NT2/D1 (cell line): Measurements from ENCODE around the gene HERC4.

Source experiments
- YY1 ChIP-seq: IDR thresholded peaks from 2 replicates; pipeline ENCODE4 v1.6.1; 2011; ENCODE audit not compliant: insufficient read length, insufficient read depth
- ZNF274 ChIP-seq: IDR thresholded peaks from 2 replicates; pipeline ENCODE4 v1.6.1; 2011; ENCODE audit warnings: mild to moderate bottlenecking, low read depth, low read length

DNA sequence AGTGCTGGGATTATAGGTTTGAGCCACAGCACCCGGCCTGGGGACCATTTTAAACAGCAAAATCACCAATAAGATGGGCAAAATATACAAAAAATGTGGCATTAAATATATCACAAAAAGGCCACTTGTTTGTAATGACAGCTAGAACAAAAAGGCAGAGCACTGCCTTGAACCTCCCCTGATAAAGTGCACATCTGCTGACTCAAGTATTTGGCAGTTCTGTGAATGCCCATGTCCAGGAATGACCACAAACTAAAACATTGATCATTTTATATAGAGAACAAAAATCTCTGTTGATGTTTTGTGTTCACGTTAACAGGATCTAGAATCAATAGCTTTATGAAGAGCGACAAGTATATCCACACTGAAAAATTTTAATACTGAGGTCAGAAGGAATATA is 21.5 kb downstream of the HERC4 start:
- TF ChIP-seq YY1 (no peak), ZNF274 (no peak)
